ENCODE data around the gene RGS11.
A peak's percentile ranks its signal among the peaks of the same experiment; 100 is the strongest.

DNA sequence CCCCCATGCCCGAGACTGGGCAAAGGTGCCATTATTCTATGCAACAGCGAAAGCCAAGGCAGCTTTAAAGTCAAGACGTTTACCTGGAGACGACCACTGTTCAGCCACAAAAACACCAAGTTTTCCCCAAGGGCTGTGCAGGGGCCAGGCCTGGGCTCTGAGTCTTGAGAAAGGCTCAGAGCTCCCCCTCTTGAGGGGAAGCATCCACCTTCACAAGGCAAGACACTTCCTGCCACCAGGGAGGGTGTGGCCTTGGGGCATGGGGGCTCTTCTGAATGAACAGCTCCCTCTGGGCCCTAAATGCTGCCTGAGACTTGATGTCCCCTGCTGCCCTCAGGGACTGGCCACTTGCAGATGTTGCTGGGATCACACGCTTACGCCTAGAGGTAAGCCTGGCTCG, 33.7 kb upstream of the RGS11 start:
- TF ChIP-seq, protein P1, sequence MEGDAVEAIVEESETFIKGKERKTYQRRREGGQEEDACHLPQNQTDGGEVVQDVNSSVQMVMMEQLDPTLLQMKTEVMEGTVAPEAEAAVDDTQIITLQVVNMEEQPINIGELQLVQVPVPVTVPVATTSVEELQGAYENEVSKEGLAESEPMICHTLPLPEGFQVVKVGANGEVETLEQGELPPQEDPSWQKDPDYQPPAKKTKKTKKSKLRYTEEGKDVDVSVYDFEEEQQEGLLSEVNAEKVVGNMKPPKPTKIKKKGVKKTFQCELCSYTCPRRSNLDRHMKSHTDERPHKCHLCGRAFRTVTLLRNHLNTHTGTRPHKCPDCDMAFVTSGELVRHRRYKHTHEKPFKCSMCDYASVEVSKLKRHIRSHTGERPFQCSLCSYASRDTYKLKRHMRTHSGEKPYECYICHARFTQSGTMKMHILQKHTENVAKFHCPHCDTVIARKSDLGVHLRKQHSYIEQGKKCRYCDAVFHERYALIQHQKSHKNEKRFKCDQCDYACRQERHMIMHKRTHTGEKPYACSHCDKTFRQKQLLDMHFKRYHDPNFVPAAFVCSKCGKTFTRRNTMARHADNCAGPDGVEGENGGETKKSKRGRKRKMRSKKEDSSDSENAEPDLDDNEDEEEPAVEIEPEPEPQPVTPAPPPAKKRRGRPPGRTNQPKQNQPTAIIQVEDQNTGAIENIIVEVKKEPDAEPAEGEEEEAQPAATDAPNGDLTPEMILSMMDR (conservative IDR thresholded peaks at IDR 0.05; ENCODE audit: low read depth in 2 of 2), result peak in 1 of 2 experiments; percentile 38; a peak in 1 of 4 replicates
- TF ChIP-seq ZNF114 (CRISPR knock-in tag; IDR thresholded peaks at IDR 0.05), result no peak
- TF ChIP-seq EZH2 (IDR thresholded peaks at IDR 0.05; ENCODE audit: low read depth, unreplicated experiment), result no peak
- TF ChIP-seq EZH2phosphoT487 (IDR thresholded peaks at IDR 0.05; ENCODE audit: unreplicated experiment), result no peak
- TF ChIP-seq CREB1 (CRISPR knock-in tag; IDR thresholded peaks at IDR 0.05; ENCODE audit: low read depth), result no peak
- no peak for TF ChIP-seq POLR2AphosphoS5 (IDR thresholded peaks at IDR 0.05; ENCODE audit: low read depth)
- TF ChIP-seq NANOG (IDR thresholded peaks at IDR 0.05; ENCODE audit: borderline replicate concordance), result no peak
- TF ChIP-seq REST (IDR thresholded peaks at IDR 0.05; ENCODE audit: unreplicated experiment), result no peak
- no peak for TF ChIP-seq ZNF331 (CRISPR knock-in tag; IDR thresholded peaks at IDR 0.05; ENCODE audit: low read depth)
